Activated T-helper 2 cell treated with anti-CD3 and anti-CD28 coated beads, Interferon-gamma antibody, Interleukin-2, Interleukin-4, amounts not matched to agents 10 μg/mL and 5 μg/mL and 100 μg/mL, durations not matched to agents 14 hours and 24 hours and 36 hours (primary cell): ENCODE measurements around the gene CPAMD8. TPM values are rescaled to one million over a fixed set of nuclear protein-coding genes. Genes with fewer than 3 reads are reported as not detected.

Experiments
- DNase-seq: peaks from one replicate; pipeline ENCODE4 v3.0.0; 2021; ENCODE audit warnings: low spot score
- H3K27ac Mint-ChIP-seq: one replicate; pipeline ENCODE4 v1.8.0; 2021; ENCODE audit warnings: mixed read lengths
- H3K27me3 Mint-ChIP-seq: one replicate; pipeline ENCODE4 v1.8.0; 2021; ENCODE audit warnings: low read depth, mixed read lengths
- H3K36me3 Mint-ChIP-seq: one replicate; pipeline ENCODE4 v1.8.0; 2021; ENCODE audit warnings: low read depth, mixed read lengths
- H3K4me1 Mint-ChIP-seq: one replicate; pipeline ENCODE4 v1.8.0; 2021; ENCODE audit warnings: low read depth, mixed read lengths
- H3K4me3 Mint-ChIP-seq: one replicate; pipeline ENCODE4 v1.8.0; 2021; ENCODE audit warnings: low read depth, mild to moderate bottlenecking, moderate library complexity, mixed read lengths
- H3K9me3 Mint-ChIP-seq: one replicate; pipeline ENCODE4 v1.8.0; 2021; ENCODE audit warnings: mixed read lengths
- intact Hi-C: fragments of 100-400 bp; cut with micrococcal nuclease; formaldehyde crosslinking; loops from one replicate; pipeline ENCODE4 v1.15.1; 2023
- total RNA-seq: library from RNA; stranded (reverse); gene quantifications from 2 replicates; pipeline ENCODE4 v1.2.3, GENCODE V29; 2022

The CPAMD8 gene
- total RNA-seq, 1 donor from 2014 or later, result 0.27 TPM

- no peak within 1 kb of the TSS for H3K27ac Mint-ChIP-seq
- H3K27me3 Mint-ChIP-seq, result peaks cover 2% of the 10 kb centered on the region
- intact Hi-C loops, result no loop called here
- no peak for DNase-seq
- H3K9me3 Mint-ChIP-seq, result no peaks in the 10 kb centered on the region
- peaks cover 13% of the 10 kb centered on the region for H3K4me1 Mint-ChIP-seq
- H3K36me3 Mint-ChIP-seq, result no peaks in the 10 kb centered on the region
- H3K4me3 Mint-ChIP-seq, result no peak within 1 kb of the TSS
Measured at GRCh38 chr19:16888629-16889365, 137.8 kb downstream of the CPAMD8 start, which contains the start of gene F2RL3. Gene F2RL3 (plus strand): TSS chr19:16888999. CDS start chr19:16889190, 191 bp downstream.

GRCh38 chr19:16887353-16888265, 139.0 kb downstream of the CPAMD8 start:
- intact Hi-C loops, result no loop called here
- H3K27ac Mint-ChIP-seq, result no peak overlapping the region
- H3K9me3 Mint-ChIP-seq, result peaks cover 7% of the 10 kb centered on the region
- H3K27me3 Mint-ChIP-seq, result peaks cover 2% of the 10 kb centered on the region
- H3K4me1 Mint-ChIP-seq, result peaks cover 7% of the 10 kb centered on the region
- no peak for DNase-seq
- H3K36me3 Mint-ChIP-seq, result peaks cover 4% of the 10 kb centered on the region
- H3K4me3 Mint-ChIP-seq, result no peak overlapping the region

- Mint-ChIP-seq H3K4me1 (peaks cover 4% of the 10 kb centered on the region), H3K36me3 (peaks cover 10% of the 10 kb centered on the region), H3K4me3 (no peak overlapping the region), H3K27ac (no peak overlapping the region), H3K27me3 (no peaks in the 10 kb centered on the region), H3K9me3 (peaks cover 17% of the 10 kb centered on the region)
- intact Hi-C loops, result no loop called here
- DNase-seq, result no peak
Measured at GRCh38 chr19:16886305-16886880, 140.2 kb downstream of the CPAMD8 start.

- Mint-ChIP-seq H3K27ac (no peak overlapping the region), H3K27me3 (no peaks in the 10 kb centered on the region), H3K4me3 (no peak overlapping the region), H3K36me3 (peaks cover 17% of the 10 kb centered on the region), H3K9me3 (peaks cover 27% of the 10 kb centered on the region), H3K4me1 (peaks cover 2% of the 10 kb centered on the region)
- no peak for DNase-seq
- intact Hi-C loops, result no loop called here
Measured at GRCh38 chr19:16885166-16885565, 141.4 kb downstream of the CPAMD8 start.

- no peaks in the 10 kb centered on the region for H3K27me3 Mint-ChIP-seq
- no peak for DNase-seq
- H3K4me1 Mint-ChIP-seq, result no peaks in the 10 kb centered on the region
- H3K27ac Mint-ChIP-seq, result no peak overlapping the region
- H3K9me3 Mint-ChIP-seq, result peaks cover 29% of the 10 kb centered on the region
- H3K4me3 Mint-ChIP-seq, result no peak overlapping the region
- intact Hi-C loops, result no loop called here
- peaks cover 29% of the 10 kb centered on the region for H3K36me3 Mint-ChIP-seq
Measured at GRCh38 chr19:16883522-16883921, 143.1 kb downstream of the CPAMD8 start.

- peaks cover 29% of the 10 kb centered on the region for H3K9me3 Mint-ChIP-seq
- no peak for DNase-seq
- no peak overlapping the region for H3K4me3 Mint-ChIP-seq
- H3K27me3 Mint-ChIP-seq, result no peaks in the 10 kb centered on the region
- intact Hi-C loops, result no loop called here
- no peaks in the 10 kb centered on the region for H3K4me1 Mint-ChIP-seq
- H3K27ac Mint-ChIP-seq, result no peak overlapping the region
- H3K36me3 Mint-ChIP-seq, result peaks cover 38% of the 10 kb centered on the region
Measured at GRCh38 chr19:16882146-16882545, 144.5 kb downstream of the CPAMD8 start.

- Mint-ChIP-seq H3K27ac (no peak overlapping the region), H3K27me3 (no peaks in the 10 kb centered on the region), H3K9me3 (peaks cover 29% of the 10 kb centered on the region), H3K36me3 (peaks cover 45% of the 10 kb centered on the region), H3K4me1 (no peaks in the 10 kb centered on the region), H3K4me3 (no peak overlapping the region)
- intact Hi-C loops, result no loop called here
- no peak for DNase-seq
Measured at GRCh38 chr19:16880884-16881554, 145.6 kb downstream of the CPAMD8 start.

- Mint-ChIP-seq H3K27ac (no peak overlapping the region), H3K9me3 (peaks cover 29% of the 10 kb centered on the region), H3K36me3 (peaks cover 65% of the 10 kb centered on the region), H3K4me3 (no peak overlapping the region), H3K4me1 (peaks cover 4% of the 10 kb centered on the region), H3K27me3 (no peaks in the 10 kb centered on the region)
- DNase-seq, result no peak
- intact Hi-C loops, result no loop called here
Measured at GRCh38 chr19:16878181-16878965, 148.2 kb downstream of the CPAMD8 start.

- DNase-seq, result no peak
- Mint-ChIP-seq H3K4me1 (peaks cover 4% of the 10 kb centered on the region), H3K27me3 (no peaks in the 10 kb centered on the region), H3K4me3 (no peak overlapping the region), H3K36me3 (peaks cover 67% of the 10 kb centered on the region), H3K9me3 (peaks cover 22% of the 10 kb centered on the region), H3K27ac (no peak overlapping the region)
- intact Hi-C loops, result no loop called here
Measured at GRCh38 chr19:16877581-16877980, 149.0 kb downstream of the CPAMD8 start.

GRCh38 chr19:16876904-16877361, 149.7 kb downstream of the CPAMD8 start:
- intact Hi-C loops, result no loop called here
- H3K36me3 Mint-ChIP-seq, result peaks cover 69% of the 10 kb centered on the region
- peaks cover 4% of the 10 kb centered on the region for H3K4me1 Mint-ChIP-seq
- H3K9me3 Mint-ChIP-seq, result peaks cover 15% of the 10 kb centered on the region
- no peak overlapping the region for H3K27ac Mint-ChIP-seq
- H3K27me3 Mint-ChIP-seq, result no peaks in the 10 kb centered on the region
- no peak for DNase-seq
- no peak overlapping the region for H3K4me3 Mint-ChIP-seq

GRCh38 chr19:16875584-16876555, 150.7 kb downstream of the CPAMD8 start:
- no peak for DNase-seq
- Mint-ChIP-seq H3K27me3 (no peaks in the 10 kb centered on the region), H3K9me3 (peaks cover 7% of the 10 kb centered on the region), H3K4me3 (no peak overlapping the region), H3K4me1 (peaks cover 4% of the 10 kb centered on the region), H3K27ac (no peak overlapping the region), H3K36me3 (peaks cover 72% of the 10 kb centered on the region)
- intact Hi-C loops, result no loop called here
